ENCODE measurements around the gene GLP1R.

GLP1R gene

GRCh38 chr6:39041072-39041471 lies 7.5 kb upstream of the GLP1R start:
- no peak overlapping the region for H2BK5ac ChIP-seq (ENCODE audit: low read length)
- no peak overlapping the region for H2BK15ac ChIP-seq (ENCODE audit: low read length)
- no peak overlapping the region for H2BK12ac ChIP-seq (ENCODE audit: low read length)
- no peaks in the 10 kb centered on the region for H3K9me3 ChIP-seq (replicated peaks in 1 of 2; ENCODE audit: control insufficient read depth in 2 of 2, insufficient read depth in 1 of 2, low read depth in 1 of 2, low read length in 2 of 2)
- H3K4me2 ChIP-seq (ENCODE audit: insufficient read depth, low read length, poor library complexity, severe bottlenecking): no peak overlapping the region
- no peak overlapping the region for H3K4ac ChIP-seq (ENCODE audit: low read length)
- no peak overlapping the region for H4K8ac ChIP-seq (ENCODE audit: low read depth, low read length)
- H3K23ac ChIP-seq (ENCODE audit: low read depth, low read length, poor library complexity): no peak overlapping the region
- no peak overlapping the region for H2BK120ac ChIP-seq (ENCODE audit: low read depth, low read length)
- no peaks in the 10 kb centered on the region for H3K36me3 ChIP-seq (replicated peaks in 1 of 2; ENCODE audit: control insufficient read depth in 2 of 2, insufficient read depth in 2 of 2, low read length in 2 of 2)
- H3K4me1 ChIP-seq (ENCODE audit: control insufficient read depth in 2 of 2, insufficient read depth in 1 of 2, low read depth in 1 of 2, low read length in 2 of 2): peaks cover 7 to 15% of the 10 kb centered on the region in 2 donors
- H3K9ac ChIP-seq (ENCODE audit: low read depth, low read length, poor library complexity): no peak overlapping the region
- H3K27me3 ChIP-seq (ENCODE audit: control insufficient read depth in 3 of 3, insufficient read depth in 3 of 3, low read depth in 1 of 3, low read length in 3 of 3): peaks cover 0 to 10% (median 0%) of the 10 kb centered on the region in 3 experiments
- no peak overlapping the region for H3K14ac ChIP-seq (ENCODE audit: low read length)
- H2AFZ ChIP-seq (ENCODE audit: low read length): no peak overlapping the region
- H3K18ac ChIP-seq (ENCODE audit: low read length): no peak overlapping the region
- no peak for DNase-seq (ENCODE audit: low spot score)
- H3K79me1 ChIP-seq (ENCODE audit: low read depth, low read length): no peaks in the 10 kb centered on the region
- H4K91ac ChIP-seq (ENCODE audit: low read depth, low read length, poor library complexity): no peak overlapping the region
- H2AK5ac ChIP-seq (ENCODE audit: low read depth, low read length): no peak overlapping the region
- WGBS, 2 donors (ENCODE audit: extremely low coverage in 2 of 2, insufficient read length in 2 of 2, insufficient replicate concordance in 1 of 2): no CpG with 5 or more reads among the region's 2 CpGs
- no peak overlapping the region for H3K4me3 ChIP-seq (ENCODE audit: low read length in 2 of 2)
- H3K27ac ChIP-seq (replicated peaks; ENCODE audit: low read length): no peak overlapping the region

GRCh38 chr6:39043776-39044175 lies 4.8 kb upstream of the GLP1R start:
- no peak overlapping the region for H2AFZ ChIP-seq (ENCODE audit: low read length)
- no peak overlapping the region for H3K4me3 ChIP-seq (ENCODE audit: low read length in 2 of 2)
- H3K14ac ChIP-seq (ENCODE audit: low read length): no peak overlapping the region
- no peak overlapping the region for H3K18ac ChIP-seq (ENCODE audit: low read length)
- DNase-seq (ENCODE audit: low spot score): no peak
- H3K79me1 ChIP-seq (ENCODE audit: low read depth, low read length): no peaks in the 10 kb centered on the region
- no peak overlapping the region for H4K91ac ChIP-seq (ENCODE audit: low read depth, low read length, poor library complexity)
- no peak overlapping the region for H2BK5ac ChIP-seq (ENCODE audit: low read length)
- no peak overlapping the region for H4K8ac ChIP-seq (ENCODE audit: low read depth, low read length)
- no peak overlapping the region for H3K27ac ChIP-seq (replicated peaks; ENCODE audit: low read length)
- H3K4ac ChIP-seq (ENCODE audit: low read length): no peak overlapping the region
- H3K9ac ChIP-seq (ENCODE audit: low read depth, low read length, poor library complexity): no peak overlapping the region
- H3K23ac ChIP-seq (ENCODE audit: low read depth, low read length, poor library complexity): no peak overlapping the region
- H2BK12ac ChIP-seq (ENCODE audit: low read length): no peak overlapping the region
- H3K4me2 ChIP-seq (ENCODE audit: insufficient read depth, low read length, poor library complexity, severe bottlenecking): no peak overlapping the region
- no peak overlapping the region for H2AK5ac ChIP-seq (ENCODE audit: low read depth, low read length)
- H2BK15ac ChIP-seq (ENCODE audit: low read length): no peak overlapping the region
- H3K9me3 ChIP-seq (replicated peaks in 1 of 2; ENCODE audit: control insufficient read depth in 2 of 2, insufficient read depth in 1 of 2, low read depth in 1 of 2, low read length in 2 of 2): no peaks in the 10 kb centered on the region
- H3K36me3 ChIP-seq (replicated peaks in 1 of 2; ENCODE audit: control insufficient read depth in 2 of 2, insufficient read depth in 2 of 2, low read length in 2 of 2): no peaks in the 10 kb centered on the region
- WGBS, 2 donors (ENCODE audit: extremely low coverage in 2 of 2, insufficient read length in 2 of 2, insufficient replicate concordance in 1 of 2): no CpG with 5 or more reads among the region's 3 CpGs
- no peak overlapping the region for H2BK120ac ChIP-seq (ENCODE audit: low read depth, low read length)
- H3K4me1 ChIP-seq (ENCODE audit: control insufficient read depth in 2 of 2, insufficient read depth in 1 of 2, low read depth in 1 of 2, low read length in 2 of 2): peaks cover 0 to 3% of the 10 kb centered on the region in 2 donors
- H3K27me3 ChIP-seq (ENCODE audit: control insufficient read depth in 3 of 3, insufficient read depth in 3 of 3, low read depth in 1 of 3, low read length in 3 of 3): peaks cover under 1 to 30% (median 13%) of the 10 kb centered on the region in 3 experiments

- H3K4me2 ChIP-seq (ENCODE audit: insufficient read depth, low read length, poor library complexity, severe bottlenecking): no peak overlapping the region
- no peak overlapping the region for H2BK12ac ChIP-seq (ENCODE audit: low read length)
- no peak overlapping the region for H3K18ac ChIP-seq (ENCODE audit: low read length)
- H3K9ac ChIP-seq (ENCODE audit: low read depth, low read length, poor library complexity): no peak overlapping the region
- H3K4ac ChIP-seq (ENCODE audit: low read length): no peak overlapping the region
- no peak overlapping the region for H3K4me3 ChIP-seq (ENCODE audit: low read length in 2 of 2)
- H2AK5ac ChIP-seq (ENCODE audit: low read depth, low read length): no peak overlapping the region
- no peak overlapping the region for H2AFZ ChIP-seq (ENCODE audit: low read length)
- peaks cover 0 to 3% of the 10 kb centered on the region in 2 donors for H3K4me1 ChIP-seq (ENCODE audit: control insufficient read depth in 2 of 2, insufficient read depth in 1 of 2, low read depth in 1 of 2, low read length in 2 of 2)
- no peak overlapping the region for H3K14ac ChIP-seq (ENCODE audit: low read length)
- H4K8ac ChIP-seq (ENCODE audit: low read depth, low read length): no peak overlapping the region
- no peaks in the 10 kb centered on the region for H3K79me1 ChIP-seq (ENCODE audit: low read depth, low read length)
- H3K27ac ChIP-seq (replicated peaks; ENCODE audit: low read length): no peak overlapping the region
- H2BK5ac ChIP-seq (ENCODE audit: low read length): no peak overlapping the region
- H3K27me3 ChIP-seq (ENCODE audit: control insufficient read depth in 3 of 3, insufficient read depth in 3 of 3, low read depth in 1 of 3, low read length in 3 of 3): peaks cover 2 to 35% (median 17%) of the 10 kb centered on the region in 3 experiments
- DNase-seq (ENCODE audit: low spot score): no peak
- H3K23ac ChIP-seq (ENCODE audit: low read depth, low read length, poor library complexity): no peak overlapping the region
- WGBS, 2 donors (ENCODE audit: extremely low coverage in 2 of 2, insufficient read length in 2 of 2, insufficient replicate concordance in 1 of 2): no CpG with 5 or more reads among the region's 4 CpGs
- no peak overlapping the region for H2BK120ac ChIP-seq (ENCODE audit: low read depth, low read length)
- no peaks in the 10 kb centered on the region for H3K9me3 ChIP-seq (replicated peaks in 1 of 2; ENCODE audit: control insufficient read depth in 2 of 2, insufficient read depth in 1 of 2, low read depth in 1 of 2, low read length in 2 of 2)
- no peak overlapping the region for H2BK15ac ChIP-seq (ENCODE audit: low read length)
- H3K36me3 ChIP-seq (replicated peaks in 1 of 2; ENCODE audit: control insufficient read depth in 2 of 2, insufficient read depth in 2 of 2, low read length in 2 of 2): no peaks in the 10 kb centered on the region
- no peak overlapping the region for H4K91ac ChIP-seq (ENCODE audit: low read depth, low read length, poor library complexity)
Measured at GRCh38 chr6:39044181-39044580, 4.4 kb upstream of the GLP1R start.

GRCh38 chr6:39047434-39048327 lies 900 bp upstream of the GLP1R start:
- Histone ChIP-seq H2AK5ac (ENCODE audit: low read depth, low read length) (peak overlapping the region; percentile 1), H2AFZ (ENCODE audit: low read length) (peak overlapping the region; percentile 87), H3K18ac (ENCODE audit: low read length) (no peak overlapping the region), H3K79me1 (ENCODE audit: low read depth, low read length) (no peaks in the 10 kb centered on the region), H3K4ac (ENCODE audit: low read length) (no peak overlapping the region), H2BK5ac (ENCODE audit: low read length) (no peak overlapping the region), H4K91ac (ENCODE audit: low read depth, low read length, poor library complexity) (no peak overlapping the region), H2BK15ac (ENCODE audit: low read length) (no peak overlapping the region), H3K4me1 (ENCODE audit: control insufficient read depth in 2 of 2, insufficient read depth in 1 of 2, low read depth in 1 of 2, low read length in 2 of 2) (peaks cover 0 to 3% of the 10 kb centered on the region in 2 donors), H3K4me3 (ENCODE audit: low read length in 2 of 2) (no peak overlapping the region), H3K36me3 (replicated peaks in 1 of 2; ENCODE audit: control insufficient read depth in 2 of 2, insufficient read depth in 2 of 2, low read length in 2 of 2) (no peaks in the 10 kb centered on the region), H3K27me3 (ENCODE audit: control insufficient read depth in 3 of 3, insufficient read depth in 3 of 3, low read depth in 1 of 3, low read length in 3 of 3) (peaks cover 2 to 64% (median 22%) of the 10 kb centered on the region in 3 experiments), H4K8ac (ENCODE audit: low read depth, low read length) (no peak overlapping the region), H3K9ac (ENCODE audit: low read depth, low read length, poor library complexity) (no peak overlapping the region), H2BK12ac (ENCODE audit: low read length) (no peak overlapping the region), H3K9me3 (replicated peaks in 1 of 2; ENCODE audit: control insufficient read depth in 2 of 2, insufficient read depth in 1 of 2, low read depth in 1 of 2, low read length in 2 of 2) (no peaks in the 10 kb centered on the region), H3K27ac (replicated peaks; ENCODE audit: low read length) (no peak overlapping the region), H3K23ac (ENCODE audit: low read depth, low read length, poor library complexity) (no peak overlapping the region), H3K4me2 (ENCODE audit: insufficient read depth, low read length, poor library complexity, severe bottlenecking) (peak overlapping the region; percentile 93), H3K14ac (ENCODE audit: low read length) (peak overlapping the region; percentile 58), H2BK120ac (ENCODE audit: low read depth, low read length) (no peak overlapping the region)
- no CpG with 5 or more reads among the region's 6 CpGs for WGBS, 2 donors (ENCODE audit: extremely low coverage in 2 of 2, insufficient read length in 2 of 2, insufficient replicate concordance in 1 of 2)
- no peak for DNase-seq (ENCODE audit: low spot score)
